PC-9 (cell line): ENCODE results near the gene SHOC2.

ENCODE experiments used
- CTCF ChIP-seq: fragments of 200-600 bp; sonication (generic); conservative IDR thresholded peaks from 2 replicates; pipeline ENCODE4 v1.6.1; 2017; ENCODE audit warnings: mixed run types, antibody characterized with exemption, mild to moderate bottlenecking, moderate library complexity
- EZH2 ChIP-seq: fragments of 200-600 bp; sonication (generic); IDR thresholded peaks from 2 replicates; pipeline ENCODE4 v1.8.0; 2017; ENCODE audit warnings: antibody characterized with exemption, low read depth

- TF ChIP-seq CTCF (no peak), EZH2 (no peak)
Observed at GRCh38 chr10:111030042-111030750, 110.8 kb downstream of the SHOC2 start.
